SK-N-SH treated with all-trans-retinoic acid at 6 μM for 48 hours (cell line): Measurements from ENCODE around the gene ABCB10.

Experiments
- ATAC-seq: fragments of 200-7000 bp; cut with Tn5 transposase; 3 replicates; pipeline ENCODE4 v1.9.1; 2020; ENCODE audit warnings: mild to moderate bottlenecking, moderate library complexity
- ARNTL ChIP-seq: fragments of 450-650 bp; formaldehyde crosslinking; IDR thresholded peaks from 2 replicates; pipeline ENCODE4 v1.5.0; 2020; ENCODE audit warnings: low read depth, mild to moderate bottlenecking, moderate library complexity, borderline replicate concordance
- BACH2 ChIP-seq: fragments of 250-450 bp; sonication (Bioruptor Pico); IDR thresholded peaks from 2 replicates; pipeline ENCODE4 v1.9.0; 2021; ENCODE audit warnings: mild to moderate bottlenecking, borderline replicate concordance
- CSDC2 ChIP-seq: fragments of 250-450 bp; sonication (Bioruptor Pico); IDR thresholded peaks from 2 replicates; pipeline ENCODE4 v1.5.0; 2020; ENCODE audit warnings: mild to moderate bottlenecking, moderate library complexity
- CSRNP3 ChIP-seq: fragments of 250-450 bp; sonication (Bioruptor Pico); IDR thresholded peaks from 2 replicates; pipeline ENCODE4 v1.5.1; 2021; ENCODE audit warnings: mild to moderate bottlenecking, moderate library complexity
- ESRRG ChIP-seq: fragments of 250-450 bp; sonication (Bioruptor Pico); IDR thresholded peaks from 2 replicates; pipeline ENCODE4 v1.6.1; 2021; ENCODE audit warnings: mild to moderate bottlenecking
- GLIS3 ChIP-seq: fragments of 250-450 bp; sonication (Bioruptor Pico); IDR thresholded peaks from 2 replicates; pipeline ENCODE4 v1.5.0; 2020; ENCODE audit warnings: mild to moderate bottlenecking, moderate library complexity
- ISL1 ChIP-seq: fragments of 250-450 bp; sonication (Bioruptor Pico); IDR thresholded peaks from 2 replicates; pipeline ENCODE4 v2.1.2; 2022; ENCODE audit warnings: mild to moderate bottlenecking, moderate library complexity
- OSR1 ChIP-seq: fragments of 250-450 bp; sonication (Bioruptor Pico); IDR thresholded peaks from 2 replicates; pipeline ENCODE4 v1.8.0; 2022; ENCODE audit warnings: moderate library complexity, mild to moderate bottlenecking, inconsistent platforms
- SNAI2 ChIP-seq: fragments of 250-450 bp; sonication (Bioruptor Pico); IDR thresholded peaks from 2 replicates; pipeline ENCODE4 v1.5.0; 2020; ENCODE audit warnings: mild to moderate bottlenecking, moderate library complexity
- TCF4 ChIP-seq: fragments of 250-450 bp; sonication (Bioruptor Pico); IDR thresholded peaks from 2 replicates; pipeline ENCODE4 v1.8.0; 2021; ENCODE audit warnings: mild to moderate bottlenecking, moderate library complexity, borderline replicate concordance
- TOX ChIP-seq: fragments of 250-450 bp; sonication (Bioruptor Pico); IDR thresholded peaks from 2 replicates; pipeline ENCODE4 v1.8.0; 2021; ENCODE audit warnings: mild to moderate bottlenecking, moderate library complexity, borderline replicate concordance
- ZC3H10 ChIP-seq: fragments of 250-450 bp; sonication (Bioruptor Pico); IDR thresholded peaks from 2 replicates; pipeline ENCODE4 v1.5.1; 2021; ENCODE audit warnings: mild to moderate bottlenecking, moderate library complexity
- ZFP30 ChIP-seq: fragments of 450-650 bp; formaldehyde crosslinking; IDR thresholded peaks from 2 replicates; pipeline ENCODE4 v1.5.0; 2022; ENCODE audit warnings: mild to moderate bottlenecking, moderate library complexity
- ZNF565 ChIP-seq: fragments of 450-650 bp; formaldehyde crosslinking; conservative IDR thresholded peaks from 2 replicates; pipeline ENCODE4 v1.5.0; 2020; ENCODE audit warnings: low read depth, mild to moderate bottlenecking, moderate library complexity
- ZNF70 ChIP-seq: fragments of 450-650 bp; formaldehyde crosslinking; IDR thresholded peaks from 2 replicates; pipeline ENCODE4 v1.5.0; 2020; ENCODE audit warnings: mild to moderate bottlenecking, moderate library complexity
- ZNF8 ChIP-seq: fragments of 450-650 bp; formaldehyde crosslinking; IDR thresholded peaks from 2 replicates; pipeline ENCODE4 v1.5.0; 2020; ENCODE audit warnings: mild to moderate bottlenecking, moderate library complexity
- TF ChIP-seq, protein P1 (sequence below): fragments of 250-450 bp; sonication (Bioruptor Pico); IDR thresholded peaks from 2 replicates; pipeline ENCODE4 v1.8.0; 2020; ENCODE audit warnings: mild to moderate bottlenecking, moderate library complexity, borderline replicate concordance
- TF ChIP-seq, protein P2 (sequence below): fragments of 250-450 bp; sonication (Bioruptor Pico); IDR thresholded peaks from 2 replicates; pipeline ENCODE4 v1.8.0; 2021; ENCODE audit warnings: low read depth, mild to moderate bottlenecking, moderate library complexity, borderline replicate concordance
- TF ChIP-seq, protein P3 (sequence below): fragments of 250-450 bp; sonication (Bioruptor Pico); IDR thresholded peaks from 2 replicates; pipeline ENCODE4 v1.5.1; 2020; ENCODE audit warnings: low read depth, mild to moderate bottlenecking, moderate library complexity

ABCB10 gene

GRCh38 chr1:229582715-229583114 lies 24.2 kb upstream of the ABCB10 start:
- TF ChIP-seq ARNTL (CRISPR knock-in tag) (no peak), ZNF70 (CRISPR knock-in tag) (no peak), CSRNP3 (CRISPR knock-in tag) (no peak), ZNF565 (CRISPR knock-in tag) (no peak), GLIS3 (no peak), TCF4 (no peak), CSDC2 (CRISPR knock-in tag) (no peak), ESRRG (CRISPR knock-in tag) (no peak)
- TF ChIP-seq, protein P1, sequence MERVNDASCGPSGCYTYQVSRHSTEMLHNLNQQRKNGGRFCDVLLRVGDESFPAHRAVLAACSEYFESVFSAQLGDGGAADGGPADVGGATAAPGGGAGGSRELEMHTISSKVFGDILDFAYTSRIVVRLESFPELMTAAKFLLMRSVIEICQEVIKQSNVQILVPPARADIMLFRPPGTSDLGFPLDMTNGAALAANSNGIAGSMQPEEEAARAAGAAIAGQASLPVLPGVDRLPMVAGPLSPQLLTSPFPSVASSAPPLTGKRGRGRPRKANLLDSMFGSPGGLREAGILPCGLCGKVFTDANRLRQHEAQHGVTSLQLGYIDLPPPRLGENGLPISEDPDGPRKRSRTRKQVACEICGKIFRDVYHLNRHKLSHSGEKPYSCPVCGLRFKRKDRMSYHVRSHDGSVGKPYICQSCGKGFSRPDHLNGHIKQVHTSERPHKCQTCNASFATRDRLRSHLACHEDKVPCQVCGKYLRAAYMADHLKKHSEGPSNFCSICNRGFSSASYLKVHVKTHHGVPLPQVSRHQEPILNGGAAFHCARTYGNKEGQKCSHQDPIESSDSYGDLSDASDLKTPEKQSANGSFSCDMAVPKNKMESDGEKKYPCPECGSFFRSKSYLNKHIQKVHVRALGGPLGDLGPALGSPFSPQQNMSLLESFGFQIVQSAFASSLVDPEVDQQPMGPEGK, result no peak
- no peak for ATAC-seq

DNA sequence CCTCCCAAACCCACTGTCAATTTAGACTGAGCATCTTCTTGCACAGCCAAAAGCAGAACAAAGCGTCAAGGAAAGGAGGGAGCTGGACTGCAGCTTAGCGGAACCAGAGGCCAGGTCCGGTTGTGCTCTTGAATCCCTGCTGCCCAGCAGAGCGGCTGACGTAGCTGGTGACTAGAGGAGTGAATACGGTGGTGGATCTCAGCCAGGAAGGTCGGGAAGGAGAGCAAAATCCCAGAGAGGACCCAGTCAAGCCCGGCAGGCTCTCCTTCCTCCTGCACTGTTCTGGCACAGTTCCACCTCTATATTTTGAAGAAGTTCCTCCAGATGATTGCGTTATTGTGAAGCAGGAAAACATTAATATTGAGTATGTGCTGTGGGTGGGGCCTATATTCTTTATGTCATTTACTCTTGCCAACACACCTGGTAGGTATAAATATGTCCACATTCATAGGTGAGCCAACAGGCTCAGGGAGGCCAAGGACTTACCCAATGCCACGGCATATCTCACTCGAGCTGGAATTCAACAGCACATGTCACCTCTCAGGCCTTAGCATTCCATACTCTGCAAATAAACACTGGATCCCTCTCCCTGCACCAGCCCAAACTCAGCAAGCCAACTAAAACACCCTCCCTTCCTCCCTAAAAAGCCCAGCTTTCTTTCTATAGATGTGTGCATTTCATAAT lies 23.6 kb upstream of the ABCB10 start:
- no peak for TF ChIP-seq ZFP30 (CRISPR knock-in tag)
- no peak for TF ChIP-seq TOX (CRISPR knock-in tag)
- TF ChIP-seq CSRNP3 (CRISPR knock-in tag), result no peak
- no peak for TF ChIP-seq SNAI2
- TF ChIP-seq, protein P1, result no peak
- TF ChIP-seq ZC3H10 (CRISPR knock-in tag), result no peak
- TF ChIP-seq, protein P2, sequence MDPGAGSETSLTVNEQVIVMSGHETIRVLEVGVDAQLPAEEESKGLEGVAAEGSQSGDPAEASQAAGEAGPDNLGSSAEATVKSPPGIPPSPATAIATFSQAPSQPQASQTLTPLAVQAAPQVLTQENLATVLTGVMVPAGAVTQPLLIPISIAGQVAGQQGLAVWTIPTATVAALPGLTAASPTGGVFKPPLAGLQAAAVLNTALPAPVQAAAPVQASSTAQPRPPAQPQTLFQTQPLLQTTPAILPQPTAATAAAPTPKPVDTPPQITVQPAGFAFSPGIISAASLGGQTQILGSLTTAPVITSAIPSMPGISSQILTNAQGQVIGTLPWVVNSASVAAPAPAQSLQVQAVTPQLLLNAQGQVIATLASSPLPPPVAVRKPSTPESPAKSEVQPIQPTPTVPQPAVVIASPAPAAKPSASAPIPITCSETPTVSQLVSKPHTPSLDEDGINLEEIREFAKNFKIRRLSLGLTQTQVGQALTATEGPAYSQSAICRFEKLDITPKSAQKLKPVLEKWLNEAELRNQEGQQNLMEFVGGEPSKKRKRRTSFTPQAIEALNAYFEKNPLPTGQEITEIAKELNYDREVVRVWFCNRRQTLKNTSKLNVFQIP (CRISPR knock-in tag), result no peak
- no peak for TF ChIP-seq TCF4
- no peak for ATAC-seq

DNA sequence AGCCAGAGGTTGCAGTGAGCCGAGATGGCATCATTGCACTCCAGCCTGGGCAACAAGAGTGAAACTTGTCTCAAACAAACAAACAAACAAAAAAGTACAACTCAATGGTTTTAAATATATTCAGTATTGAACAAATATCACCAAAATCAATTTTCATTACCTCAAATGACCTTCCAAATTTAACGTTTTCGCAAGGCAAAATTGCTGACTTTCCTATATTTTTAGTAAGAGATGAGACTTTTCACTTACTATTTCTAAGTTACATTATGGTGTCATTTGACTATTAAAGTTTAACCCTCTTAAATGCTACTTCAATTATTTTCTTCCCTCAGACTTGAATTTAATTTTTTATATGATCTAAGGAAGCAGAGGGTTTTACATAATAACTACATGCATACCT lies 23.0 kb upstream of the ABCB10 start:
- TF ChIP-seq ZFP30 (CRISPR knock-in tag) (no peak), BACH2 (no peak), TCF4 (no peak), ARNTL (CRISPR knock-in tag) (no peak), ZNF8 (CRISPR knock-in tag) (no peak), ISL1 (no peak), CSRNP3 (CRISPR knock-in tag) (no peak), OSR1 (no peak)
- TF ChIP-seq, protein P3, sequence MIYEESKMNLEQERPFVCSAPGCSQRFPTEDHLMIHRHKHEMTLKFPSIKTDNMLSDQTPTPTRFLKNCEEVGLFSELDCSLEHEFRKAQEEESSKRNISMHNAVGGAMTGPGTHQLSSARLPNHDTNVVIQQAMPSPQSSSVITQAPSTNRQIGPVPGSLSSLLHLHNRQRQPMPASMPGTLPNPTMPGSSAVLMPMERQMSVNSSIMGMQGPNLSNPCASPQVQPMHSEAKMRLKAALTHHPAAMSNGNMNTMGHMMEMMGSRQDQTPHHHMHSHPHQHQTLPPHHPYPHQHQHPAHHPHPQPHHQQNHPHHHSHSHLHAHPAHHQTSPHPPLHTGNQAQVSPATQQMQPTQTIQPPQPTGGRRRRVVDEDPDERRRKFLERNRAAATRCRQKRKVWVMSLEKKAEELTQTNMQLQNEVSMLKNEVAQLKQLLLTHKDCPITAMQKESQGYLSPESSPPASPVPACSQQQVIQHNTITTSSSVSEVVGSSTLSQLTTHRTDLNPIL (CRISPR knock-in tag), result no peak
- TF ChIP-seq, protein P1, result no peak
- ATAC-seq, result no peak
